Epithelial cell of esophagus (primary cell): ENCODE results near the gene PPP1R14C.
A peak's percentile ranks its signal among the peaks of the same experiment; 100 is the strongest.
"Not testable (repeated sequence)": the region's sequence is repeated elsewhere in the genome, so short reads cannot be mapped to it uniquely, and the experiment has no call there.

Source experiments
- DNase-seq: peaks from one replicate; pipeline ENCODE4 v3.0.0; 2010; ENCODE audit warnings: low read depth
- H3K4me3 ChIP-seq: 2 replicates; pipeline ENCODE4 v1.5.1; 2011; ENCODE audit warnings: mild to moderate bottlenecking, low read length, control low read depth
- TF ChIP-seq, protein P1 (sequence below): IDR thresholded peaks from 2 replicates; pipeline ENCODE4 v1.5.1; 2011; ENCODE audit warnings: low read depth, mild to moderate bottlenecking, low read length, control low read depth, inconsistent platforms; ENCODE audit not compliant: insufficient read depth; ENCODE audit errors: missing control alignments

The PPP1R14C gene

DNA sequence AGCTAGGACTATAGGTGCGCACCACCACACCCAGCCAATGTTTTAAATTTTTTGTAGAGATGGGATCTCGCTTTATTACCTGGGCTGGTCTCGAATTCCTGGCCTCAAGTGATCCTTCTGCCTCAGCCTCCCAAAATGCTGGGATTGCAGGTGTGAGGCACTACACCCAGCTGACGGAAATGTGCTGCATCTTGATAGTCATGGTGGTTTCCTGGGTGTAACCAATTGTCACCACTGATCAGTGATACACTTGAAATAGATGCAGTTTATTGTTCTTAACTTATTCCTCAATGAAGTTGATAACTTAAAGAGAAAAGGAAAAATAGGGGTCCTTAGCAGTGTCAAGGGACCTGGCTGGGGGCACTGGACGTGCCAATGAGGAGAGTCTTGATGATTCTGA is 92.4 kb downstream of the PPP1R14C start:
- no peak for DNase-seq
- TF ChIP-seq, protein P1, sequence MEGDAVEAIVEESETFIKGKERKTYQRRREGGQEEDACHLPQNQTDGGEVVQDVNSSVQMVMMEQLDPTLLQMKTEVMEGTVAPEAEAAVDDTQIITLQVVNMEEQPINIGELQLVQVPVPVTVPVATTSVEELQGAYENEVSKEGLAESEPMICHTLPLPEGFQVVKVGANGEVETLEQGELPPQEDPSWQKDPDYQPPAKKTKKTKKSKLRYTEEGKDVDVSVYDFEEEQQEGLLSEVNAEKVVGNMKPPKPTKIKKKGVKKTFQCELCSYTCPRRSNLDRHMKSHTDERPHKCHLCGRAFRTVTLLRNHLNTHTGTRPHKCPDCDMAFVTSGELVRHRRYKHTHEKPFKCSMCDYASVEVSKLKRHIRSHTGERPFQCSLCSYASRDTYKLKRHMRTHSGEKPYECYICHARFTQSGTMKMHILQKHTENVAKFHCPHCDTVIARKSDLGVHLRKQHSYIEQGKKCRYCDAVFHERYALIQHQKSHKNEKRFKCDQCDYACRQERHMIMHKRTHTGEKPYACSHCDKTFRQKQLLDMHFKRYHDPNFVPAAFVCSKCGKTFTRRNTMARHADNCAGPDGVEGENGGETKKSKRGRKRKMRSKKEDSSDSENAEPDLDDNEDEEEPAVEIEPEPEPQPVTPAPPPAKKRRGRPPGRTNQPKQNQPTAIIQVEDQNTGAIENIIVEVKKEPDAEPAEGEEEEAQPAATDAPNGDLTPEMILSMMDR, result no peak
- H3K4me3 ChIP-seq, result no peak overlapping the region

- DNase-seq, result no peak
- TF ChIP-seq, protein P1, result no peak
Observed at GRCh38 chr6:150236114-150236513, 93.3 kb downstream of the PPP1R14C start.

GRCh38 chr6:150236544-150236943 is 93.7 kb downstream of the PPP1R14C start:
- H3K4me3 ChIP-seq, result no peak overlapping the region
- TF ChIP-seq, protein P1, result no peak
- peak; percentile 39 for DNase-seq

More at GRCh38 chr6:150236114-150236513, 93.3 kb downstream of the PPP1R14C start:
- no peak overlapping the region for H3K4me3 ChIP-seq

- TF ChIP-seq, protein P1, result no peak
- no peak overlapping the region for H3K4me3 ChIP-seq
- DNase-seq, result no peak
Observed at GRCh38 chr6:150237626-150238025, 94.8 kb downstream of the PPP1R14C start.

- TF ChIP-seq, protein P1, result no peak
- H3K4me3 ChIP-seq, result no peak overlapping the region
- peak; percentile 29 for DNase-seq
Observed at GRCh38 chr6:150238336-150238741, 95.5 kb downstream of the PPP1R14C start.

DNA sequence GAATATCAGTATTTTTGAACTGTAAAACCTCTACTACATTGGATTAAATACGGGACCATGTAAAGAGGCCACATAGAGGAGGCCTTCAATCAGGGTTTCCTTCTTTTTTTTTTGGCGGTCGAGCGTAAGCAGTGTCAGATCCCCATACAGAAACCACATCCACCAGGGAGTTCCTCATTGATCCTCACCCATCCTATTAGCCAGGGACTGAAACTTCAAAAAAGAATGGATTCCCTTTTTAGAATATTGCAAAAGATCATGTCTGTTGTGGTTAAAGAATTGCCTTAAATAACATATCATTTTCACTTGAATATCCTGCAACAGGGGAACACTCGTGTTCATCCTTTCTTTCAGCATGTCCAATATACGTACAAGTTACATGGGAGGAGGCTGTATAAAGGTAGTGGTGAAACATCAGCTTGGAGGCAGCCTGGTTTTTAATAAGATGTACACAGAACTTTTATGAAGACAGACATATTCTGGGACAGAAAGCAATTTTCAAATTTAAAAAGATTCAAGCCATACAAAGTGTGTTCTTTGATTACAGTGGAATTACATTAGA is 96.1 kb downstream of the PPP1R14C start:
- no peak for DNase-seq
- TF ChIP-seq, protein P1, result no peak
- H3K4me3 ChIP-seq, result no peak overlapping the region

DNA sequence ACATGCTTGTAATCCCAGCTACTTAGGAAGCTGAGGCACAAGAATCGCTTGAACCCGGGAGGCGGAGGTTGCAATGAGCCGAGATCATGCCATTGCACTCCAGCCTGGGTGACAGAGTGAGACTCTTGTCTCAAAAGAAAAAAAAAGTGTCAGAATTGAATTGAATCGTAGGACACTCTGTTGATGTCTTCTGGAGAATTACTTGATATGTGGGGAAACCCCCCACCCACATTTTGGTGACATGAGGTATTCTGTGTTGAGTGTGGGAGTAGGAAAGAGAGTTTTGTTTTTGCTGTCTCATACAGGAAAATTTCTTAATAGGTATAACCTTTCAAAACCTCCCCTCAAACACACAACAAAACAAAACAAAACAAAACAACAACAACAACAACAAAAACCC is 98.9 kb downstream of the PPP1R14C start:
- DNase-seq, H3K4me3 ChIP-seq: not testable (repeated sequence)
